Globus pallidus (tissue), 1 donor: ENCODE data around the gene COASY.
"Not testable (repeated sequence)": the region's sequence is repeated elsewhere in the genome, so short reads cannot be mapped to it uniquely, and the experiment has no call there.

Source experiments
- DNase-seq: peaks from one replicate; pipeline ENCODE4 v3.0.0-alpha.2; 2015; ENCODE audit warnings: low spot score

Gene COASY

DNA sequence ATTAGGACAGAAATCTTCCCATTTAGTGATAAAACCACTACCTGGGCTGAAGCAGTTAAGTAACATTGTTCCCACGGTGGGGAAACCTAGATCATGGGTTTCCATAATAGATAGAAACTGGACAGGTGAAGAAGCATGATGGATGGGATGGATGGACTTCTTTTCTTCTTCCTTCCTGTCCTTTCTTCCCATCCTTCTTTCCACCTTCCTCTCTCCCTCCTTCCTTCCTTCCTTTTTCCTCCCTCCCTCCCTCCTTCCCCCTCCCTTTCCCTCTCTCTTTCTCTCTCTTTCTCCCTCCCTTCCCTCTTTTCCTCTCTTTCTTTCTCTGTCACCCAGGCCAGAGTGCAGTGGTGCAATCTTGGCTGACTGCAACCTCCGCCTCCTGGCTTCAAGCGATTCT, 12.5 kb downstream of the COASY start:
- no peak for DNase-seq

DNA sequence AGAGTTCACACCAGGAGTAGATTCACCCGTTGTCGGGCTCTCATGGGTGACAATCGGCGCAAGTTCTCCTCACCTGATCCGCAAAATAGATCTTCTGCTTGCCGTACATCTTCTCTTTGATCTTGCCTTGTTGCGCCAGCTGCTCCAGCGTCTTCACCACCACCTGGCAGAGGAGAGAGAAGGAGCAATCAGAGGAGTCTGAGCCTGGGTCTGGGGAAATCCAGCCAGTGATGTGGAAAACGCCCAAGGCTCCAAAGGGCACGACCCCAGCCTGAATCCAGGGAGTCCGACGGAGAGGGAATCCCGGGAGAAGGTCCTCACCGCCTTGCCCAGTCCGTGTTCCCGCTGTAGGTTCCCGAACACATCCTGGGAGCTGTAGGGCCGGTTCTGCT, 15.2 kb downstream of the COASY start:
- DNase-seq = no peak

- DNase-seq = peak; percentile 94
Observed at GRCh38 chr17:42577532-42578281, 15.8 kb downstream of the COASY start, which contains the start of gene PSMC3IP. PSMC3IP (minus strand) TSS chr17:42577729; CDS start chr17:42577686, 43 bp downstream.

- peak; percentile 70 for DNase-seq
Observed at GRCh38 chr17:42578282-42578869, 16.4 kb downstream of the COASY start.

DNA sequence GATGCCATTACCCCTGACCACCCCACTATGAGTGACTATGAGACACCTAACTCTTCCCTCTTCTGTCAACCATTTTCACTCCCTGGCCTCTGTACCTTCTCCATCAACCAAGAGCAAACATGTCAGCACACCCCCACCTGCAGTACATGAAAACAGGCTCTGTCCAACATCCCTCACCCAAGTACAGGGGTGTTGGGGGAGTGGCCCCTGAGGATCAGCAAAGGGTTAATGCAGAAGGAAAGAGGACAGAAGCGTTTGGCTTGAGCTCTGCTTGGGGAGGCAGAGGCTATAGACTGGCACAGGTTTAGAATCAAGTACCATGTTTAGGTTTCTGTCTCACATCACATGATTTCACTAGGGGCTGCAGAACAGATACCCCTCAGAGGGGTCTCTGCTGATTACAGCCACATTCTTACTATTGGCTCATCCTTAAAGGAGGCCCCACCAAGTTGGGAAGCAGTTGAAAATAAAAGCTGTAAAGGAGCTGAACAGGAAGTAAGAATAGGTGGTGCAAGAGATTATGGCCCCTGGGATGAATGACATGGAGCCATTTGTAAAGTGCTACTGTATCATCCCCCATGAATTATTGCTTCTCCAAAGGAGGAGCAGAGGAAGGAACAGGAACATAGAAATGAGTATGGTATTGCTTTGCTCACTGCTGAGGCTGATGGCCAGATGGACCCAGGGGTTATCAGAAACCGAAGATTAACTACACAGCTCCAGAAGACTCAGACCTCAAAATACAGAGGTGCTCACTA, 18.0 kb downstream of the COASY start:
- DNase-seq = no peak

DNA sequence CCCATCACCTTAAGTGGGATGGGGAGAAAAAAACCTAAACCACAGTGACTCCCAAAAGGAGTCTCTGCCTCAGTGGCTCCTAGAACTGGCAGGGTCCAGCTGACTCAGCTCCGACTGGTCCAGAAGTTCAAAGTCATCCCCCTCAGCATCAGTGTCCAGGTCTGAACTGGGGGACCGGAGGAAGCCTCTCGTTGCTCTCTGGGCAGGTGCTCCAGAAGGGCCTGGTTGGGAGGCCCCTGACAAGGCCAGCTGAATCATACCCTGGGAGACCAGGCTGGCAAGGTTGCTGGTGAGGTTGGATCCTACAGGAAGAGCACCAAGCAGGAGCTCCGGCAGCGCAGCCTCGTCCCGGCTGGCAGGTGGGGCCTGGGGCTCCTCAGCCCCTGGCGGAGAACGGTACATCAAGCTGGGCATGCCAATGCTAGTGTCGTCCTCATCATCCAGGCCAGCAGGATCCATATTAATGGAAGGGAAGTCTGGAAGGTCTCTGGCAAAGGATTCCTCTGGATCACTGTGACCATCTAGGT, 19.9 kb downstream of the COASY start:
- no peak for DNase-seq

DNA sequence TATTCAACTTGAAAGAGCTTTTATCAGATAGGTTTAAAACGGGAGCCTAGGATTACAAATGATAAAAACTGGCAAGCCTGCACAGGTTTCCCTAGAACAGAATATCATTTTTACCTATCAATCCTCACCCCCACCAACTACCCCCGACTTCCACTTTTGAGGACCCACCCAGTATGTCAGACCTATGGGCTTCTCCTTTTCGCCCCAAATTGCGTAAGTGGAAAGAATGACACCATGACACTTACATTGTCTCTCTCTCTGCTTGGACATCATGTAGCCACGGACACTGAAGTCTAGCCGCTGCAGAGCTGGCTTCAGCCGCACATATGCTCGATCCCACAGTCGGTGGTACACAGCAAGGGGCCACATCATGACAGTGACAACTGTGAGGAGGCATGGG, 22.9 kb downstream of the COASY start:
- no peak for DNase-seq

GRCh38 chr17:42585353-42585752, 23.4 kb downstream of the COASY start:
- no peak for DNase-seq

DNA sequence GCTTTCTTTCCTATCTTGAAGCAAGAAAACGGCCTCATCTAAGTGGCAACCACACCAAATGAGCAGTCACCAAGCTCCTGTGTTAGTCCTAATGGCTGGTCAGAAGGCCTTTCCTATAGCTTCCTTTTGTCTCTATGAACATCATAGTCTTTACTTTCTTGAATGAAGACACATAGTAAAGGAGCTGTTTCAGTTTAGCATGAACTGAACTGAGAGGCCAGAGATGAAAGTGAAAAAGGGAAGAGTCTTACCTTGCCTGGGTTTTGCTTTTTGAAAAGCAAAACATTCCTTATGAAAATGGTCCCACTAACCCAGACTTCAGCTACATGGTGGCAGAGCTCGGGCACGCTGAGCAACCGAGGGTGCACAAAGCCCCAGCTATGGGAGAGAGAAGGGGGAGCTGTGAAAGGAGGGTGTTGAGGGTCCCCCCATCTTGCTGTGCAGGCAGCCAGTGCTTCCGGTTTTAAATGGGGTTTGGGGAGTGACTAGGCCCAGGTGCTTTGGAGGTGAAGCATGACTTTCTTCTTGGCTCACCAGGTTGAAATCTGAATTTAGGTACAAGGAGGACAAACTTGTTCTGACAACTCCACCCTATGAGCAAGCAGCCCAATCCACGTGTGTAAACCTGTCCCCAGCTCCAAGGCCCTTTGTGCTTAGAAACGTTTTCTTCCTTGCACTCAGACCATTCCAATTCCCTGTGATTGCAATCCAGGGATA, 24.7 kb downstream of the COASY start:
- DNase-seq = no peak

- DNase-seq = no peak
Observed at GRCh38 chr17:42590886-42591285, 28.9 kb downstream of the COASY start.

GRCh38 chr17:42591411-42591810, 29.5 kb downstream of the COASY start:
- no peak for DNase-seq

DNA sequence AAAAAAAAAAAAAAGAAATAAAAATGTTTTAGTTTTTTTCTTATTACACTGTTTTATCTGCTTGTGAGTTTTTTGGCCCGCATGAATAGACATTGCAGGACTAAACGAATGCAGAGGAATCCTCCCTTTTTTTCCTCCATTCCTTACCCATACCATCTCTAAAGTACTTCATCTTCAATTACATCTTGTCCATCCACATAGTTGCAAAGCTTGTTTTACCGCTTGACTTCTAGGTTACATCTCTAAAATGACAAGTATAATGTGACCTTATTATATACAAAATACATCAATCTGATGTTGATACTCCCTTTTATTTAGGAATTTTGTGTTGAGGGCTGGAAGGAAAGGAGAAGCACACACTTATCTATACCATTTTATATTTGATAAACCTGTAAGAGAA, 34.4 kb downstream of the COASY start:
- DNase-seq = no peak

DNA sequence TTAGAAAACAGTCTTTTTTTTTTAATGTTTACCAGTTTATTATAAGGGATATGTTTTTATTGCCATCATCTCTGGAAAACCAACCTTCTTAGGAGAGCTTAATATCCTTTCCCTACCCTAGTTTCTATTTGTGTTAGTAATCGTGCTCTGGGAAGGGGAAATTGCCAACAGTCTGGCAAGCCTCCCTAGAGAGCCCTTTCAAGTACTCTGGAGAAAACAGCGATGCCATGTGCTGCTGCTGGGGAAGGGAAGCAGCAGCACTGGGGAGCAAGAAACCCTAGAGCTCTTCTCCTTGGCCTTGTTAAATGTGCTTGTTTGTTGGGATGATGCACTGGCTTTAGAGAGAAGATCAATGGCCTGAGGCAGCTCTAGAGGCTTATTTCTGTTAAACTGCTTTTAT, 37.0 kb downstream of the COASY start:
- no peak for DNase-seq

DNA sequence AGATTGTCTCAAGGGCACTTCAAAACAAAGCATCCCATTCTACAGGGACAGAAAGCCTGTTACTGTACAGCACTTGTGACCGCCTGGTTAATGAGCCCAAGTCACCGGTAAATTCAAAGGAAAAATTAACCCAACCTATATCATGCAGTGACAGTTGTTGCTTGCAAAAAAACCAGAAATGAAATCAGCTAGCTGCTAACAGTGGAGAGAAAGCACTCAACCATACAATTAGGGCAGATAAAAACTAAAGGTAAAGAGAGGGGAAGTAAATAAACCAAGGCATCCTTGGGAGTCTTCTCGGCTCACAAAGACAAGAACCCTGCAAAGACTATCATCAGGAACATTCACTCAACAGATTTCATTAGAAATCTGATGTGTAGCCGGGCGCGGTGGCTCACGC, 41.4 kb downstream of the COASY start:
- DNase-seq = no peak

DNA sequence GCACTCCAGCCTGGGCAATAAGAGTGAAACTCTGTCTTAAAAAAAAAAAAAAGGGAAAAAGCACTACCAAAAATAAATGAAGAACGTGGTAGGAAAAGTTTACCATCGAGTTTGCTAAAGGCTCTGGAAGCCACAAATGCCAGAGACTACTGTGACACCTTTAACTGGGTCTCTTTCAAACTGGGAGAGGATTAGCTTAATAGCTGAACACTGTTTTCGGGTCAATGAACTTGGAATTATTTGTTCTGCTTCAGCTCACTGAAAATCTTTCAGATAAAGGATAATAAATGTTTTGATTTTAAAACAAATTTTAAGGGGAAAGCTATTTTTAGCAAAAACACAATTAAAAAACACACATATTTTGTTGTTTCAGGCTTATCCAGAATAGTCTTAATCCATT, 45.8 kb downstream of the COASY start:
- DNase-seq = no peak

- no peak for DNase-seq
Observed at GRCh38 chr17:42608305-42609181, 46.6 kb downstream of the COASY start.

DNA sequence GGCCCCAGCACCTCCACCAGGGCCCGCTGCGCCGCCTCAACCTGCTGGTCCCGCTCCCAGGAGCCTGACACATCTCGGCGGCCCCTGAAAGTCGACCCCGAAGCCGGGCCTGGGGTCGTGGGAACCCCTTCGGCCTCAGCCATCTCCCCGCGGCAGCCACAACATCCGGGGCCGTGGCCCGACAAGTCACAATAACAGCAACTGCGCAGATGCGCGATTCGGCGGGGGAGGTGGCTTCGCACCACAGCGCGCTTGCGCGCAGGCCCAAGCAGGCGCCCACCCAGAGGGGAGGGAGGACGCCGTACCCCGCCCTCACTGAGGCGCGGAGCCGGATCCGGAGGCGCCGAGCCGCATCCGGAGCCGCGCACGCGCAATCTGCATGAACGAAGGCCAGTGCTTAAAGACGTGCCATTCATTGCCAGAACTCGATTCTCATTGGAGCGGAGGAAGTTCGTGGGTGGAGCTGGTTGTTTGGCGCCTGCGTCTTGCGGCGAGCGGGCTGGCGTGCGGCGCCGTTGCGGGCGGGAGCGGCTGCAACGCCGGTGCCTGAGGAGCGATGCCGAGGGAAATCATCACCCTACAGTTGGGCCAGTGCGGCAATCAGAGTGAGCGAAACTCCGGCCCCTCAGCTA, 47.4 kb downstream of the COASY start, which contains the start of the genes RETREG3 and TUBG1:
TSS of gene RETREG3 (minus strand) at position 193 of the 632 bp plus-strand sequence. CDS start at position 143, 50 bp downstream.
TSS of gene TUBG1 (plus strand) at position 502 of the 632 bp plus-strand sequence. CDS start at position 557, 55 bp downstream.
- peak; percentile 99 for DNase-seq

GRCh38 chr17:42609814-42610801, 48.2 kb downstream of the COASY start:
- DNase-seq = not testable (repeated sequence)

DNA sequence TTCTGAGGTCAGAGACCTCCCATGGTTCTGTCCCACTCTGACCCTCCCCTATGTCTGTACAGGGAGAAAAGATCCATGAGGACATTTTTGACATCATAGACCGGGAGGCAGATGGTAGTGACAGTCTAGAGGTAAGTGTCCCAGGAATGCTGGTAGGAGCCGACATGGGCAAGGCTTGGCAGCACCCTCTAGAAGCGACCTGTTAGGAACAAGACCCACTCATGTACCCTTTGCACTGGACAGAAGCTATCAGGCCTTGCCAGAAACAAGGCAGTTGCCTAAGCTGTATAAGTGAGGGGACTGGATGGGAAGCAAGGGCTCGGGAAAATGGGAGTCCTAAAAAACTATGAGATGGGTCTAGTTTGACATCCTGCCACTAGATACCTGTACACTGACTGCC, 50.1 kb downstream of the COASY start:
- no peak for DNase-seq
